ENCODE data around the gene SH3RF3.

DNA sequence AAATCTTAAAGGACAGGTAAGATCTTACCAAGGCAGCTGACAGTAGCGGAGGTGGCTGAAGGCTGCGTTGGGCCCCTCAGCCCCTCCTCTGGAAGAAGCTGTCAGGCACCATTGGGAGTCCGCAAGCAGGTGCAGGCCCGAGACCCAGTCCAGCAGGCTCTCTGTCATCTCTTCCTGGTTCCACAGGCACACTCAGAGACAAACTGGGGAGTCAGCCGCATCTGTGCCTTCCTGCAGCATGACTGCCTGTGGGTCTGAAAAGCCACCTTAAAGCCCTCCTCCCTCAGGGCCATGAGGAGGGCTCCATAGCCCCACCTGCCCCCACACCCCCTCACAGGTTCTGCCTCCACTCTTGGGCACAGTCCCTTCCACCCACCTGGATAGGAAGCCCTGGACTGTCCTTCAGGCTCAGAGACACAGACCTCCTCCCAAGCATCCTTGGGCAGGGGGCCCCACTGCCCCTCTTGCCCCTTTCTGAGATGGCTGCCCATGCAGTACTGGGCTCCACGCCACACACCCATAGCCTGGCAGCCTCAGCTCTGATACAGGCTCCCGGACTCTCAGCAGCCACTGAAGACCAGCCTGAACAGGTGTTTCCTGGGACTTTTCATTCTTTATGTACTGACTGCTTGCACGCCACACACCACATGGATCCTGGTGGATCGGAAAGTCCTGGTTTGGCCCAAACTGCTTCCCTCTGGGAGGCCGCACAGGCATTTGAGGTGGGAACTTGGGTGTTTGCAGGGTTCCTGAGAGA lies 245.0 kb downstream of the SH3RF3 start:
- TF ChIP-seq ZNF274 (IDR thresholded peaks at IDR 0.05; ENCODE audit: low read depth, low read length) (no peak), SUZ12 (IDR thresholded peaks at IDR 0.05; ENCODE audit: extremely low read depth, insufficient read depth, insufficient read length) (no peak)

All from NT2/D1 (cell line).